Ectodermal cell (in vitro differentiated cells): ENCODE data around the gene HTRA3.

ENCODE experiments used
- H3K27ac ChIP-seq: 2 replicates; pipeline ENCODE4 v1.7.0; 2013; ENCODE audit warnings: mild to moderate bottlenecking, low read depth, low read length; ENCODE audit not compliant: insufficient read depth, poor library complexity, severe bottlenecking
- H3K27me3 ChIP-seq: 2 replicates; pipeline ENCODE4 v1.7.0; 2013; ENCODE audit warnings: mild to moderate bottlenecking, low read length; ENCODE audit not compliant: insufficient read depth, control insufficient read depth, poor library complexity, severe bottlenecking
- H3K36me3 ChIP-seq: one replicate; pipeline ENCODE4 v1.7.0; 2013; ENCODE audit warnings: low read length; ENCODE audit not compliant: control insufficient read depth, insufficient read depth
- H3K4me1 ChIP-seq: one replicate; pipeline ENCODE4 v1.7.0; 2013; ENCODE audit warnings: low read length; ENCODE audit not compliant: control insufficient read depth, insufficient read depth
- H3K4me3 ChIP-seq: 2 replicates; pipeline ENCODE4 v1.7.0; 2013; ENCODE audit warnings: low read depth, low read length, control low read depth; ENCODE audit not compliant: insufficient read depth
- H3K9me3 ChIP-seq: 2 replicates; pipeline ENCODE4 v1.7.0; 2013; ENCODE audit warnings: mild to moderate bottlenecking, low read length, moderate library complexity; ENCODE audit not compliant: control insufficient read depth
- WGBS, 2 experiments: methylation state at CpG; one replicate each; pipeline ENCODE4 v1.1.7; 2013; ENCODE audit warnings: missing lambda C conversion rate in 2 of 2; 5-methylcytosine and 5-hydroxymethylcytosine counted together

HTRA3 gene

DNA sequence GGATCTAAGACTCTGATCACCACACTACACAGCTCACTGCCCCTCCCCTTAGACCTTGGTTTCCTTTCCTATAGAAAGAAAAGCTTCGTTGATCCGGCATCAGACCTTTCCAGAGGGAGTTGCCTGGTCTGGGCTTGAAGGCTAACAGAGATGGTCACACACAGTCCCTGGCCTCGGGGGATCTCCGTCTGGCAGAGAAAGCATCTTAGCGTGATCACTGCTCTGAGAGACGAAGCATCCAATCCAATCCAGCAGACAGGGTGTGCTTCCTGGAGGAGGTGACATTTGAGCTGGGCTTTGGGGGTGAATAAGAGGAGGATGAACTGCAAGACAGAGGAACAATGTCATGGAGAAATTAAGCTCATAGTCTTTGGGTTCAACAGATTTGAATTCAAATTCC, 49.5 kb downstream of the HTRA3 start:
- no peak overlapping the region for H3K27ac ChIP-seq
- H3K4me1 ChIP-seq: peaks cover 19% of the 10 kb centered on the region
- no peaks in the 10 kb centered on the region for H3K36me3 ChIP-seq
- no peaks in the 10 kb centered on the region for H3K9me3 ChIP-seq
- H3K4me3 ChIP-seq: no peak overlapping the region
- H3K27me3 ChIP-seq: no peaks in the 10 kb centered on the region
- WGBS, 2 experiments: 90 to 94% methylated on average over 6 of the region's 6 CpGs

DNA sequence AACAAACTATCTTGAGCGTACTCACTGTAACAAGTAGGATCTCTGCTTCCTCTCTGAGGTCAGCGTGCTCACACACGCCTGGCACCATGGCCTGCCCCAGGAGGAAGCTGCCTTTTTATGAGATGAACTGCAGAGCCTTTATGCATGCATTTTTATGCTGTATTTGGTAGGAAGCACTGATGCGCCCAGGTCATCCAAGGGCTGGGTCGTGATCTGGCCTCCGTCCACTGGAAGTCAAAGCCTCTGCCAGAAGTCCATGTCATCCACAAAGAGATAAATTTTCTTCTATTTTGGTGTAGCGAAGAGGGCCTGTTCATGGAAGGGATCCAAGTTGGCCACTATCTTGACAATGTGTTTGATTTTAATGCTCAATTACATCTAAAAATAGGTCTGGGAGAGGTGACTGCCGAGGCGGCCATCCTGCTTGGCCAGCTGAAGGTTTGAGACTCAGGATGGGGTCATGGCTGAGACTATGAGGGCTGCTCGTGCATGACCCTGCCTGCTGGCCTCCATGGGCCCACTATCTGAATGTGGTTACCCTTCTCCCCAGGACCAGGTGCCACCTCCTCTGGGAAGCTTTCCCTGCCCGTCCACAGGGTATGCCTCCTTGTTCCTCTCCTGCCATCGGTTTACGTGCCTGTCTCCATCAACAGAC, 50.3 kb downstream of the HTRA3 start:
- H3K9me3 ChIP-seq: no peaks in the 10 kb centered on the region
- peaks cover 19% of the 10 kb centered on the region for H3K4me1 ChIP-seq
- no peak overlapping the region for H3K4me3 ChIP-seq
- WGBS, 2 experiments: 95 to 96% methylated on average over 13 of the region's 13 CpGs
- no peaks in the 10 kb centered on the region for H3K36me3 ChIP-seq
- no peaks in the 10 kb centered on the region for H3K27me3 ChIP-seq
- H3K27ac ChIP-seq: no peak overlapping the region

GRCh38 chr4:8320386-8320750, 50.8 kb downstream of the HTRA3 start:
- H3K4me3 ChIP-seq: no peak overlapping the region
- no peaks in the 10 kb centered on the region for H3K36me3 ChIP-seq
- H3K9me3 ChIP-seq: no peaks in the 10 kb centered on the region
- peaks cover 13% of the 10 kb centered on the region for H3K4me1 ChIP-seq
- no peaks in the 10 kb centered on the region for H3K27me3 ChIP-seq
- 82% methylated on average over 2 of the region's 2 CpGs for WGBS, 2 experiments
- H3K27ac ChIP-seq: no peak overlapping the region

GRCh38 chr4:8321220-8321619, 51.7 kb downstream of the HTRA3 start:
- WGBS, 2 experiments: 92 to 94% methylated on average over 2 of the region's 2 CpGs
- no peak overlapping the region for H3K4me3 ChIP-seq
- no peak overlapping the region for H3K27ac ChIP-seq

DNA sequence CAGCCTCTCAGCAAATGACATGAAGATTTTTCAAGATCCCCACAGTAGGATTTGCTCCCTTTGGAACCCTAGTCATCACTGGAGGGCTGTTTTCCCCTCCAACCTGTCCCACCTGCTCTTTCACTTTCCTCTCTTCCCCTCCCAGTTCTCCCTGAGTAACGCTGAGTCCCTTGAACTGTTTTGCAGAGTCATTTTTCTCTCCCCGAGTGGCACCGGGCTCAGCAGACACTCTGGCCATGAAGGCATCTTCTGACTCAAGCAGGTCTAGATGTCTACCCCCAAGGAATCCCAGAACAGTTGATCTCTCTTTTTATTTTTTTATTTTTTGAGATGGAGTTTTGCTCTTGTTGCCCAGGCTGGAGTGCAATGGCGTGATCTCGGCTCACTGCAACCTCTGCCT, 52.2 kb downstream of the HTRA3 start:
- Histone ChIP-seq H3K4me1 (no peaks in the 10 kb centered on the region), H3K9me3 (no peaks in the 10 kb centered on the region), H3K27me3 (no peaks in the 10 kb centered on the region), H3K27ac (no peak overlapping the region), H3K4me3 (no peak overlapping the region), H3K36me3 (no peaks in the 10 kb centered on the region)
- WGBS, 2 experiments: 65 to 77% methylated on average over 3 to 5 of the region's 5 CpGs

More at GRCh38 chr4:8321220-8321619, 51.7 kb downstream of the HTRA3 start:
- H3K9me3 ChIP-seq: no peaks in the 10 kb centered on the region
- H3K36me3 ChIP-seq: no peaks in the 10 kb centered on the region
- no peaks in the 10 kb centered on the region for H3K27me3 ChIP-seq
- peaks cover 5% of the 10 kb centered on the region for H3K4me1 ChIP-seq

DNA sequence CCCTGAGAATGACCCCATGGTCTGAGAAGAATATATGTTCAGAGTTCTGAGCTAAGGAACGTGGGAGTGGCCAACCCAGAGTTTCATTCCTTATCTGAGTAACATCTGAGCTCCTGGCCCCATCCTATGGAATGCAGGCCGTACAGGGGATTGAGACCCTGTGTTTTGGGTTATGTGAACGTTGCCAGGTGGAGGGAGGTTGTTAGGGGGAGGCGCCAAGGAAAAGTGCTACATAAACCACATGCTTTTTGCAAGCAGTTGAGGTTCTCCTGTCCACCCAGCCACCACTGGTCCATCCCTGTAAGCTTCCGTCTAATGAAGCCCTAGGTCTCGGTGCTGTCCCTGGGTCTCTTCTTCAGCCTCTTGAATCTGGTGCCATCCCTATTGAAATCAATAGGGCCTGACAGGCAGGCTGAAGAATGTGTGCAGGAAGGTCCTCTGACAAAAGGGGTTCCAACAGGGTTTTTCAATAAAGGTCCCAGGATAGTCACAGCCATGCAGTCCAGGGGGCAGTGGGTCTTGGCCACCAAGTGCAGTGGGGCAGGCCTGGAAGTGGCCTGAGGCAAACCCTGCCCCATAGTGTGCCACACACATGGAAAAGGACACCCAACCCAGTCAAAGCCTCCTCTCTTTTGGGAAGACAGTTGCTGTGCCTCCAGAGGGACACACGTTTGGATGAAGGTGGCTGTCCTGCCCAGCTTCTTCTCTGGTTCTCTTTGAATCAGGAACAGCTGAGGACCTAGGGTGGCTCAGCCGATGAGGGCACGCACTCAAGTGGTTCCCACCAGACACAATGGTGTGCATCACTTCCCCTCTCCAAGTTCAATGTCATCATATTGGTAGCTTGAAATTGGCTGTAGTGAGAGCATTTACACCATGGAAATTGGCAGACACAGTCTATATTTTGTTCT, 53.5 kb downstream of the HTRA3 start:
- no peaks in the 10 kb centered on the region for H3K36me3 ChIP-seq
- no peaks in the 10 kb centered on the region for H3K27me3 ChIP-seq
- no peak overlapping the region for H3K27ac ChIP-seq
- no peak overlapping the region for H3K4me3 ChIP-seq
- no peaks in the 10 kb centered on the region for H3K4me1 ChIP-seq
- WGBS, 2 experiments: 88 to 91% methylated on average over 9 of the region's 9 CpGs
- H3K9me3 ChIP-seq: no peaks in the 10 kb centered on the region

DNA sequence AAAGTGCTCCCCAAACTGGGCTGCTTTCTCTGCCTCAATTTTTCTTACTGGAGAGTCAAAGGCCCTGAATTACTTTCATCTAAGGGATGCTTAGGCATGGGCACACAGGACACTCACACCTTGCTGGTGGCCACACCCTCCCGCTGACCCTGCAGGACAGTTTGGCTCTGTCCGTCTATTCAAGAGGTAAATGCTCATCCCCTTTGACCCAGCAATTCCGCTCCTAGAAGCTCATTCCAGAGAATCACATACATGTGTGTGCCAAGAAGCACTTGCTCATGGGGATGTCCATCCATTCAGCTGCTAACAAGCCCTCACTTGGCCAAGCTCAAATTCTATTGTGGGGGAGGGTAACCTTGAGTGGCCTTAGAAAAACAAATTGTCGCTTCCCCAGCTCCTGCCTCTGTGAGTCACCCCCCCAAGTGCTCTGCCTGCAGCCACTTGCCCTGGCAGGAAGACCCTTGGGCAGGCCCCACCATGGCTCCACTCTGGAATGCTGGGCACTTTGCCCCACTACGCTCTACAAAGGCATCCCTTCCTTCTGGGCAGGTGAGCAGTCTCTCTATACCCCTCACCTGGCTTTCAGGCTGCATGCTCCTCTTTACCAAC, 54.5 kb downstream of the HTRA3 start:
- no peaks in the 10 kb centered on the region for H3K9me3 ChIP-seq
- H3K27ac ChIP-seq: no peak overlapping the region
- H3K36me3 ChIP-seq: no peaks in the 10 kb centered on the region
- H3K27me3 ChIP-seq: no peaks in the 10 kb centered on the region
- no peak overlapping the region for H3K4me3 ChIP-seq
- 94% methylated on average over 5 of the region's 5 CpGs for WGBS, 2 experiments
- H3K4me1 ChIP-seq: no peaks in the 10 kb centered on the region

DNA sequence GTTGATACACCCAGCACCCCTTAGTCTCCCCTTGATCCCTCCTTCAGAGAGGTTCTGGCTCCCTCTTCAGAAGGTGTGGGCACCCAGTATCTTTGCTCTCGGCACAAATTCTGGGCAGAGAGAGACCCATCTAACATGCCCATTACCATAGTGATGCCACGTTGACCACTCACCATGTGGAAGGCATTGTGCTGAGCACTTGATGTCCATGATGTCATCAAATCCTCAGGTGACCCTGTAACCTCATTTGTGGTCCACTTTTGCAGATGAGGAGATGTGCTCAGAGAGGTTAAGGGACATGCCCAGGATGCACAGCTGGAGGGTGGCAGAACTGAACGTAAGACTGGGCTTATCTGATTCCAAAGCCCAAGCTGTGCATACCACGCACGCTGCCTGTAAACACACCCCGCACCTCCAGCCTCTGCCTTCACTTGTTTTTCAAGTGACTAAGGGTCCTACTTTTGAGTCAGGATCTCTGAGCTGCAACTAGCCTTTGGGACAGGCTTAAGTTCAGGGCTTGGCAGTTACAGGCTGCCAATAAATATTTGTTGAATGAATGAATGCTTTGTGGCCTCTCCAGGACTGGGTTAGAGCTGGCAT, 55.2 kb downstream of the HTRA3 start:
- no peak overlapping the region for H3K4me3 ChIP-seq

DNA sequence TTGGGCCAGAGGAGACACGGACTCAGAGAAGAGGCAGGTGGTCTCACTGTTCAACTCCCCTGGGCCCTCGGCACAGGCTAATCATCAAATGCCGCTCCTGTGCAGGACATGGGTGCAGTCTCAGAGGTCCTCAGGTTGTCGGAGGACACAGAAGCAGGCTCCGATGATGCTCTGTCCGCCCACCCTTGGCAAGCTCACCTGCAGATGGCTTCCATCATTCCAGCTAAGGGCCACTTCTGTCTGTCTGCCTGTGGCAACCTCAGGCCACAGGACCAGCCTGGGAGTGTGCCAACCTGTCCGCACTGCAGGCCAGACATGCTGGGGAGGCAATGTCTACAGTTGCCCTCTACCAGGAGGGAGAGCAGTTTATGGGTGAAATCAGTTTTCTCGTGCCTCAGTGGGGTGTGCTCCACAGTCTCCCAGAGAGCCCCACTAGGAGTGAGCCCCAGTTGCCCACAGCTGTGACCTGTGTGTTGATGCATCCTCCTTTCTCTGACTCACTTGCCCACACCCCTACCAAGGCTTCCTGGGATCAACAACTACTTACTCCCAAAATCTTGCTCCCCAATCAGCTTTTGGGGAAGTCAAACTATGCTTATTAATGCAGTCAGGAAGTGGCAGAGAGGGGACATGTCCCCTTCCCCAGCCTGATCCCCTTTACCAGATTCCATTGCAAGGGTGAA, 55.9 kb downstream of the HTRA3 start:
- H3K4me3 ChIP-seq: no peak overlapping the region
- no peaks in the 10 kb centered on the region for H3K9me3 ChIP-seq
- no peaks in the 10 kb centered on the region for H3K4me1 ChIP-seq
- no peaks in the 10 kb centered on the region for H3K36me3 ChIP-seq
- WGBS, 2 experiments: 80 to 83% methylated on average over 8 of the region's 8 CpGs
- H3K27ac ChIP-seq: no peak overlapping the region
- H3K27me3 ChIP-seq: no peaks in the 10 kb centered on the region

More for the DNA sequence above, 55.2 kb downstream of the HTRA3 start:
- no peaks in the 10 kb centered on the region for H3K9me3 ChIP-seq
- H3K36me3 ChIP-seq: no peaks in the 10 kb centered on the region
- H3K27ac ChIP-seq: no peak overlapping the region
- H3K4me1 ChIP-seq: no peaks in the 10 kb centered on the region
- H3K27me3 ChIP-seq: no peaks in the 10 kb centered on the region
- WGBS, 2 experiments: 92 to 95% methylated on average over 6 of the region's 6 CpGs
